ENCODE results near the gene PCDHGA5.
"Not testable (repeated sequence)": the region's sequence is repeated elsewhere in the genome, so short reads cannot be mapped to it uniquely, and the experiment has no call there.

The PCDHGA5 gene

DNA sequence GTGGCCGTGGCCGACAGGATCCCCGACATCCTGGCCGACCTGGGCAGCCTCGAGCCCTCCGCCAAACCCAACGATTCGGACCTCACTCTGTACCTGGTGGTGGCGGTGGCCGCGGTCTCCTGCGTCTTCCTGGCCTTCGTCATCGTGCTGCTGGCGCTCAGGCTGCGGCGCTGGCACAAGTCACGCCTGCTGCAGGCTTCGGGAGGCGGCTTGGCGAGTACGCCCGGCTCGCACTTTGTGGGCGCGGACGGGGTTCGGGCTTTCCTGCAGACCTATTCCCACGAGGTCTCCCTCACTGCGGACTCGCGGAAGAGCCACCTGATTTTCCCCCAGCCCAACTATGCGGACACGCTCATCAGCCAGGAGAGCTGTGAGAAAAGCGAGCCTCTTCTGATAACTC lies 17.9 kb upstream of the PCDHGA5 start:
- H3K4me1 ChIP-seq (ENCODE audit: control insufficient read depth in 1 of 2, insufficient read depth in 2 of 2, low read length in 2 of 2); H3K4me3 ChIP-seq (ENCODE audit: low read depth, low read length); H3K79me2 ChIP-seq (ENCODE audit: control insufficient read depth, insufficient read depth, low read length, poor library complexity); H4K8ac ChIP-seq (ENCODE audit: low read depth, low read length); H2AFZ ChIP-seq (ENCODE audit: insufficient read depth, low read length, poor library complexity); H4K12ac ChIP-seq (ENCODE audit: low read depth, low read length); H3K23ac ChIP-seq (ENCODE audit: low read length); H3K36me3 ChIP-seq (ENCODE audit: control insufficient read depth in 1 of 2, insufficient read depth in 2 of 2, low read length in 2 of 2); H3K14ac ChIP-seq (ENCODE audit: low read length); H3K9ac ChIP-seq (ENCODE audit: low read length); H2BK5ac ChIP-seq (ENCODE audit: low read depth, low read length, poor library complexity); H2BK12ac ChIP-seq (ENCODE audit: low read length); DNase-seq; H4K91ac ChIP-seq (ENCODE audit: low read depth, low read length); H2AK5ac ChIP-seq (ENCODE audit: low read length); H3K79me1 ChIP-seq (ENCODE audit: low read length); H3K4ac ChIP-seq (ENCODE audit: low read depth, low read length); H3K27ac ChIP-seq (ENCODE audit: low read depth, low read length); H3K4me2 ChIP-seq (ENCODE audit: low read length); H3K27me3 ChIP-seq (ENCODE audit: insufficient read depth, low read length); H3K18ac ChIP-seq (ENCODE audit: low read length); H2BK120ac ChIP-seq (ENCODE audit: insufficient read depth, low read length, poor library complexity): not testable (repeated sequence)
- peaks cover 14% of the 10 kb centered on the region for H3K9me3 ChIP-seq (ENCODE audit: insufficient read depth, low read depth, low read length)
- WGBS (ENCODE audit: extremely low coverage, insufficient coverage, insufficient read length): no CpG with 5 or more reads among the region's 35 CpGs

DNA sequence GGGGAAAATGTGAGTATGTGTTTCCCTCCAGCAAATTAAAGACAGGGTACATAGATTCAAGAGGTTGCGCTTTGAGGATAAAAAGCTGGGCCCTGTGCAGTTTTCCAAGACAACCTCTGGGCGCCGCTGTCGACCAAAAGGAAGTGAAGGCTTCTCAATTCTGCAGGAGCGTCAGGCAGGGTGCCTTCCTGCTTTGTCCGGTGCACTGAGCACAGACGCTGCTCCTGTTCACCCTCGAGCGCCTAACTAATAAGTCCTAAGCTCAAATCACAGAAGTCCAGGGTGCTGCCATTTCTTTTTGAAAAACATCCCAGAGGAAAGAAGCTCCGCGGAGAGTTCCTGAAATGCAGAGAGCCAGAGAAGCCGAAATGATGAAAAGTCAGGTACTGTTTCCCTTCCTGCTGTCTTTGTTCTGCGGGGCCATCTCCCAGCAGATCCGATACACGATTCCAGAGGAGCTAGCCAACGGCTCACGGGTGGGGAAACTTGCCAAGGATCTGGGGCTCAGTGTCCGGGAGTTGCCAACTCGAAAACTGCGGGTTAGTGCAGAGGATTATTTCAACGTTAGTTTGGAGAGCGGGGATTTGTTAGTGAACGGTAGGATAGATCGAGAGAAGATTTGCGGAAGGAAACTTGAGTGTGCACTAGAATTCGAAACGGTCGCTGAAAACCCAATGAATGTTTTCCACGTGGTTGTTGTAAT lies 13.9 kb upstream of the PCDHGA5 start, which contains the start of gene PCDHGB1:
PCDHGB1 (plus strand) TSS at position 183 of the 703 bp plus-strand sequence; CDS start at position 345, 162 bp downstream.
- peak in 1 of 2 donors; percentile 7 for DNase-seq
- H3K27me3 ChIP-seq (ENCODE audit: insufficient read depth, low read length): no peaks in the 10 kb centered on the region
- peak within 1 kb of the TSS; percentile 27 for H2BK5ac ChIP-seq (ENCODE audit: low read depth, low read length, poor library complexity)
- peak within 1 kb of the TSS; percentile 85 for H2AFZ ChIP-seq (ENCODE audit: insufficient read depth, low read length, poor library complexity)
- H2BK12ac ChIP-seq (ENCODE audit: low read length): no peak within 1 kb of the TSS
- peak within 1 kb of the TSS; percentile 39 for H3K4me2 ChIP-seq (ENCODE audit: low read length)
- H4K8ac ChIP-seq (ENCODE audit: low read depth, low read length): no peak within 1 kb of the TSS
- H3K79me2 ChIP-seq (ENCODE audit: control insufficient read depth, insufficient read depth, low read length, poor library complexity): no peaks in the 10 kb centered on the region
- H3K36me3 ChIP-seq (ENCODE audit: control insufficient read depth in 1 of 2, insufficient read depth in 2 of 2, low read length in 2 of 2): peaks cover 0 to 4% of the 10 kb centered on the region in 2 experiments
- H3K18ac ChIP-seq (ENCODE audit: low read length): no peak within 1 kb of the TSS
- H4K12ac ChIP-seq (ENCODE audit: low read depth, low read length): peak within 1 kb of the TSS; percentile 84
- no peak within 1 kb of the TSS for H4K91ac ChIP-seq (ENCODE audit: low read depth, low read length)
- H3K14ac ChIP-seq (ENCODE audit: low read length): no peak within 1 kb of the TSS
- H2AK5ac ChIP-seq (ENCODE audit: low read length): no peak within 1 kb of the TSS
- 100% methylated on average over 7 of the region's 29 CpGs for WGBS (ENCODE audit: extremely low coverage, insufficient coverage, insufficient read length)
- H3K4ac ChIP-seq (ENCODE audit: low read depth, low read length): no peak within 1 kb of the TSS
- no peaks in the 10 kb centered on the region for H3K4me1 ChIP-seq (ENCODE audit: control insufficient read depth in 1 of 2, insufficient read depth in 2 of 2, low read length in 2 of 2)
- no peak within 1 kb of the TSS for H2BK120ac ChIP-seq (ENCODE audit: insufficient read depth, low read length, poor library complexity)
- H3K9ac ChIP-seq (ENCODE audit: low read length): no peak within 1 kb of the TSS
- H3K27ac ChIP-seq (ENCODE audit: low read depth, low read length): no peak within 1 kb of the TSS
- no peaks in the 10 kb centered on the region for H3K79me1 ChIP-seq (ENCODE audit: low read length)
- peaks cover 21% of the 10 kb centered on the region for H3K9me3 ChIP-seq (ENCODE audit: insufficient read depth, low read depth, low read length)
- H3K4me3 ChIP-seq (ENCODE audit: low read depth, low read length): no peak within 1 kb of the TSS
- H3K23ac ChIP-seq (ENCODE audit: low read length): no peak within 1 kb of the TSS

DNA sequence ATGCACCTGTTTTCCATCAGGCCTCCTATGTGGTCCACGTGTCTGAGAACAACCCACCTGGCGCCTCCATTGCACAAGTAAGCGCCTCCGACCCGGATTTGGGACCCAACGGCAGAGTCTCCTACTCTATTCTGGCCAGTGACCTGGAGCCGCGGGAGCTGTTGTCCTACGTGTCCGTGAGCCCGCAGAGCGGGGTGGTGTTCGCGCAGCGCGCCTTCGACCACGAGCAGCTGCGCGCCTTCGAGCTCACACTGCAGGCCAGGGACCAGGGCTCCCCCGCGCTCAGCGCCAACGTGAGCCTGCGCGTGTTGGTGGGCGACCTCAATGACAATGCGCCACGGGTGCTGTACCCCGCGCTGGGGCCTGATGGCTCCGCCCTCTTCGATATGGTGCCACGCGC lies 12.4 kb upstream of the PCDHGA5 start:
- H2BK12ac ChIP-seq (ENCODE audit: low read length): no peak overlapping the region
- H3K27me3 ChIP-seq (ENCODE audit: insufficient read depth, low read length): no peaks in the 10 kb centered on the region
- H3K27ac ChIP-seq (ENCODE audit: low read depth, low read length): no peak overlapping the region
- no peaks in the 10 kb centered on the region for H3K79me1 ChIP-seq (ENCODE audit: low read length)
- no peak overlapping the region for H4K12ac ChIP-seq (ENCODE audit: low read depth, low read length)
- H3K14ac ChIP-seq (ENCODE audit: low read length): no peak overlapping the region
- H2BK120ac ChIP-seq (ENCODE audit: insufficient read depth, low read length, poor library complexity): no peak overlapping the region
- DNase-seq: no peak
- WGBS (ENCODE audit: extremely low coverage, insufficient coverage, insufficient read length): no CpG with 5 or more reads among the region's 36 CpGs
- no peak overlapping the region for H2AFZ ChIP-seq (ENCODE audit: insufficient read depth, low read length, poor library complexity)
- H3K79me2 ChIP-seq (ENCODE audit: control insufficient read depth, insufficient read depth, low read length, poor library complexity): no peaks in the 10 kb centered on the region
- no peak overlapping the region for H4K8ac ChIP-seq (ENCODE audit: low read depth, low read length)
- no peaks in the 10 kb centered on the region for H3K4me1 ChIP-seq (ENCODE audit: control insufficient read depth in 1 of 2, insufficient read depth in 2 of 2, low read length in 2 of 2)
- H3K18ac ChIP-seq (ENCODE audit: low read length): no peak overlapping the region
- H3K36me3 ChIP-seq (ENCODE audit: control insufficient read depth in 1 of 2, insufficient read depth in 2 of 2, low read length in 2 of 2): peaks cover 0 to 4% of the 10 kb centered on the region in 2 experiments
- H2BK5ac ChIP-seq (ENCODE audit: low read depth, low read length, poor library complexity): no peak overlapping the region
- H4K91ac ChIP-seq (ENCODE audit: low read depth, low read length): no peak overlapping the region
- no peak overlapping the region for H3K4me2 ChIP-seq (ENCODE audit: low read length)
- H3K4ac ChIP-seq (ENCODE audit: low read depth, low read length): no peak overlapping the region
- H3K23ac ChIP-seq (ENCODE audit: low read length): no peak overlapping the region
- H3K9me3 ChIP-seq (ENCODE audit: insufficient read depth, low read depth, low read length): peaks cover 23% of the 10 kb centered on the region
- no peak overlapping the region for H2AK5ac ChIP-seq (ENCODE audit: low read length)
- H3K9ac ChIP-seq (ENCODE audit: low read length): no peak overlapping the region
- no peak overlapping the region for H3K4me3 ChIP-seq (ENCODE audit: low read depth, low read length)

DNA sequence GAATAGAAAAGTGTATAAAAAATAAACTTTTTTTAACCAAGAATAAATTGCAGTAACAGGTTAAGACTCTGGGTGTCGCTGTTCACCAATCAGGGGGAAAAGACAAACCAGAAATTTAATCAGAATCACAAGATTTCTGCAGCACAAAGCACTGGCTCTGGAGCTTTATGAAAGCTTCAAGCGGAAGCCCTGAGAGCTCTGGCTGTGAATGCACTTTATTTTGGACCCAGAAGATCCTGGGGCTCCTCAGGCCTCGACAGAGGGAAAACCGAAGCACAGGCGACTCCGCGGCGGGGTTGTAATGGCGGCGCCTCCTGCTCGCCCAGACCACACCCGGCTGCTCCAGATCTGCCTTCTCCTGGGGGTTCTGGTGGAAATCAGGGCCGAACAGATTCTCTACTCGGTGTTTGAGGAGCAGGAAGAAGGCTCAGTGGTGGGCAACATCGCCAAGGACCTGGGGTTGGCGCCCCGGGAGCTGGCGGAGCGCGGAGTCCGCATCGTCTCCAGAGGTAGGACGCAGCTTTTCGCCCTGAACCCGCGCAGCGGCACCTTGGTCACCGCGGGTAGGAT lies 9.0 kb upstream of the PCDHGA5 start, which contains the start of gene PCDHGA4:
PCDHGA4 (plus strand) TSS at position 122 of the 570 bp plus-strand sequence; CDS start at position 209, 87 bp downstream.
- no peak within 1 kb of the TSS for H3K14ac ChIP-seq (ENCODE audit: low read length)
- WGBS (ENCODE audit: extremely low coverage, insufficient coverage, insufficient read length): no CpG with 5 or more reads among the region's 29 CpGs

More for the DNA sequence above, 9.0 kb upstream of the PCDHGA5 start, which contains the start of gene PCDHGA4:
- H2BK12ac ChIP-seq (ENCODE audit: low read length): no peak within 1 kb of the TSS
- H3K27ac ChIP-seq (ENCODE audit: low read depth, low read length): no peak within 1 kb of the TSS
- no peaks in the 10 kb centered on the region for H3K79me2 ChIP-seq (ENCODE audit: control insufficient read depth, insufficient read depth, low read length, poor library complexity)
- H3K4ac ChIP-seq (ENCODE audit: low read depth, low read length): no peak within 1 kb of the TSS
- DNase-seq: no peak
- H3K36me3 ChIP-seq (ENCODE audit: control insufficient read depth in 1 of 2, insufficient read depth in 2 of 2, low read length in 2 of 2): peaks cover 0 to 4% of the 10 kb centered on the region in 2 experiments
- no peak within 1 kb of the TSS for H3K9ac ChIP-seq (ENCODE audit: low read length)
- H3K18ac ChIP-seq (ENCODE audit: low read length): no peak within 1 kb of the TSS
- H4K8ac ChIP-seq (ENCODE audit: low read depth, low read length): no peak within 1 kb of the TSS
- H2AK5ac ChIP-seq (ENCODE audit: low read length): no peak within 1 kb of the TSS
- H3K4me1 ChIP-seq (ENCODE audit: control insufficient read depth in 1 of 2, insufficient read depth in 2 of 2, low read length in 2 of 2): no peaks in the 10 kb centered on the region
- H3K79me1 ChIP-seq (ENCODE audit: low read length): no peaks in the 10 kb centered on the region
- no peaks in the 10 kb centered on the region for H3K27me3 ChIP-seq (ENCODE audit: insufficient read depth, low read length)
- H4K91ac ChIP-seq (ENCODE audit: low read depth, low read length): no peak within 1 kb of the TSS
- no peak within 1 kb of the TSS for H3K4me2 ChIP-seq (ENCODE audit: low read length)
- H2BK5ac ChIP-seq (ENCODE audit: low read depth, low read length, poor library complexity): no peak within 1 kb of the TSS
- no peak within 1 kb of the TSS for H2AFZ ChIP-seq (ENCODE audit: insufficient read depth, low read length, poor library complexity)
- H3K23ac ChIP-seq (ENCODE audit: low read length): no peak within 1 kb of the TSS
- no peak within 1 kb of the TSS for H4K12ac ChIP-seq (ENCODE audit: low read depth, low read length)
- peaks cover 32% of the 10 kb centered on the region for H3K9me3 ChIP-seq (ENCODE audit: insufficient read depth, low read depth, low read length)
- H3K4me3 ChIP-seq (ENCODE audit: low read depth, low read length): no peak within 1 kb of the TSS
- H2BK120ac ChIP-seq (ENCODE audit: insufficient read depth, low read length, poor library complexity): no peak within 1 kb of the TSS

Measured in trophoblast cell (in vitro differentiated cells and primary cell).